ACHN (cell line): Measurements from ENCODE around the gene RPS25.
"Not testable (repeated sequence)": the region's sequence is repeated elsewhere in the genome, so short reads cannot be mapped to it uniquely, and the experiment has no call there.

Source experiments
- DNase-seq: peaks from one replicate; pipeline ENCODE4 v3.0.0-alpha.2; 2015
- in situ Hi-C: cut with HindIII; loops from 2 replicates; pipeline ENCODE4 v1.10.0; 2017; ENCODE audit warnings: low sequenced_read_pairs, low pct_ligation_motif_present, low pct_unique_long_range_greater_than_20kb

RPS25 gene

GRCh38 chr11:119023741-119024140 lies 5.6 kb upstream of the RPS25 start:
- DNase-seq = no peak
- in situ Hi-C loops = no loop called here

- DNase-seq = no peak
- in situ Hi-C loops = no loop called here
Measured at GRCh38 chr11:119021631-119022030, 3.5 kb upstream of the RPS25 start.

GRCh38 chr11:119019996-119020395 lies 1.9 kb upstream of the RPS25 start:
- no peak for DNase-seq
- in situ Hi-C loops = no loop called here

- in situ Hi-C loops, DNase-seq: not testable (repeated sequence)
Measured at GRCh38 chr11:119017377-119017776, 766 bp downstream of the RPS25 start.

GRCh38 chr11:119016216-119017009 lies 1.7 kb downstream of the RPS25 start:
- in situ Hi-C loops = no loop called here
- no peak for DNase-seq

- in situ Hi-C loops = no loop called here
- no peak for DNase-seq
Measured at GRCh38 chr11:119015054-119015611, 3.0 kb downstream of the RPS25 start.

GRCh38 chr11:119014209-119014924 lies 3.8 kb downstream of the RPS25 start:
- in situ Hi-C loops = no loop called here

GRCh38 chr11:119012629-119013170 lies 5.4 kb downstream of the RPS25 start:
- in situ Hi-C loops = no loop called here
- DNase-seq = no peak

More at GRCh38 chr11:119014209-119014924, 3.8 kb downstream of the RPS25 start:
- no peak for DNase-seq

- in situ Hi-C loops = no loop called here
- DNase-seq = no peak
Measured at GRCh38 chr11:119011476-119012053, 6.6 kb downstream of the RPS25 start.

GRCh38 chr11:119006656-119007055 lies 11.5 kb downstream of the RPS25 start:
- no peak for DNase-seq
- in situ Hi-C loops = no loop called here

GRCh38 chr11:119000906-119001305 lies 17.2 kb downstream of the RPS25 start:
- DNase-seq = no peak
- in situ Hi-C loops = no loop called here

- peak; percentile 87 for DNase-seq
- in situ Hi-C loops = no loop called here
Measured at GRCh38 chr11:118998822-118999221, 19.3 kb downstream of the RPS25 start.

GRCh38 chr11:118998388-118998717 lies 19.8 kb downstream of the RPS25 start:
- no peak for DNase-seq
- in situ Hi-C loops = no loop called here

GRCh38 chr11:118997627-118998387 lies 20.3 kb downstream of the RPS25 start, which contains the start of gene CENATAC:
Gene CENATAC (plus strand): TSS chr11:118998138. CDS start chr11:118998198, 60 bp downstream.
- DNase-seq = peak; percentile 87
- in situ Hi-C loops = no loop called here

- in situ Hi-C loops = no loop called here
- no peak for DNase-seq
Measured at GRCh38 chr11:118996926-118997626, 21.1 kb downstream of the RPS25 start.

GRCh38 chr11:118991486-118992038 lies 26.6 kb downstream of the RPS25 start:
- DNase-seq, in situ Hi-C loops: not testable (repeated sequence)

- DNase-seq = no peak
- in situ Hi-C loops = no loop called here
Measured at GRCh38 chr11:118988280-118988679, 29.9 kb downstream of the RPS25 start.
